Fibroblast of lung (primary cell): Measurements from ENCODE around the gene TMEM163. TPM values are rescaled to one million over a fixed set of nuclear protein-coding genes. Genes with fewer than 3 reads are reported as not detected.
A peak's percentile ranks its signal among the peaks of the same experiment; 100 is the strongest.

Experiments used
- DNase-seq, 2 donors: peaks; one replicate each; pipeline versions ENCODE4 v3.0.0 to v3.0.0-alpha.2; 2010; ENCODE audit warnings: low read depth in 2 of 2
- H2AFZ ChIP-seq: 2 replicates; pipeline ENCODE4 v1.5.1; 2012; ENCODE audit warnings: low read length, control low read depth, inconsistent platforms
- H3K27ac ChIP-seq: 2 replicates; pipeline ENCODE4 v1.5.1; 2011; ENCODE audit warnings: low read length, control low read depth; ENCODE audit not compliant: insufficient read depth
- H3K27me3 ChIP-seq: 2 replicates; pipeline ENCODE4 v1.5.1; 2011; ENCODE audit warnings: mild to moderate bottlenecking, low read length; ENCODE audit not compliant: control insufficient read depth, insufficient read depth
- H3K36me3 ChIP-seq: 2 replicates; pipeline ENCODE4 v1.5.1; 2011; ENCODE audit warnings: low read length; ENCODE audit not compliant: control insufficient read depth, insufficient read depth
- H3K4me1 ChIP-seq: 2 replicates; pipeline ENCODE4 v1.5.1; 2011; ENCODE audit warnings: low read length; ENCODE audit not compliant: control insufficient read depth, insufficient read depth; ENCODE audit errors: extremely low read depth
- H3K4me2 ChIP-seq: 2 replicates; pipeline ENCODE4 v1.5.1; 2011; ENCODE audit warnings: low read length, control low read depth; ENCODE audit not compliant: insufficient read depth; ENCODE audit errors: extremely low read depth
- H3K4me3 ChIP-seq, 4 experiments: fragments of 200-600 bp in 1 of 4; sonication (generic) in 1 of 4; replicated peaks in 1 of 4; 2 replicates each; pipeline ENCODE4 v1.5.1; 2011 to 2016; ENCODE audit warnings: low read length in 4 of 4, low read depth in 3 of 4, mild to moderate bottlenecking in 3 of 4, control low read depth in 2 of 4, inconsistent platforms in 1 of 4, mixed read lengths in 1 of 4; ENCODE audit not compliant: insufficient read depth in 1 of 4; ENCODE audit errors: control extremely low read depth in 1 of 4
- H3K79me2 ChIP-seq: 2 replicates; pipeline ENCODE4 v1.5.1; 2012; ENCODE audit warnings: mild to moderate bottlenecking, low read length, inconsistent platforms; ENCODE audit not compliant: control insufficient read depth, insufficient read depth
- H3K9ac ChIP-seq: 2 replicates; pipeline ENCODE4 v1.5.1; 2011; ENCODE audit warnings: mild to moderate bottlenecking, low read length, control low read depth; ENCODE audit not compliant: insufficient read depth
- H3K9me3 ChIP-seq: 2 replicates; pipeline ENCODE4 v1.5.1; 2012; ENCODE audit warnings: low read depth, low read length; ENCODE audit not compliant: control insufficient read depth, insufficient read depth
- H4K20me1 ChIP-seq: 2 replicates; pipeline ENCODE4 v1.5.1; 2011; ENCODE audit warnings: low read length; ENCODE audit not compliant: control insufficient read depth, insufficient read depth; ENCODE audit errors: extremely low read depth
- EZH2 ChIP-seq: IDR thresholded peaks from 2 replicates; pipeline ENCODE4 v1.5.1; 2012; ENCODE audit warnings: low read length, control low read depth, mild to moderate bottlenecking; ENCODE audit errors: missing control alignments
- polyA plus RNA-seq, 2 donors: library from polyadenylated mRNA; depleted of rRNA in 1 of 2; stranded (reverse) in 1 of 2; unstranded in 1 of 2; fragments of >200 nt; gene quantifications; 2 replicates each; pipeline ENCODE4 v1.2.1, GENCODE V29; 2011 to 2012; ENCODE audit warnings: missing spikeins in 1 of 2
- total RNA-seq: library from RNA; depleted of rRNA; stranded (reverse); fragments of >200 nt; gene quantifications from 2 replicates; pipeline ENCODE4 v1.2.1, GENCODE V29; 2014
- TF ChIP-seq, protein P1 (sequence below), 2 donors: IDR thresholded peaks in 1 of 2; conservative IDR thresholded peaks in 1 of 2; 1 replicate in 1 of 2; 2 replicates in 1 of 2; pipeline ENCODE4 v1.5.1; 2011 to 2012; ENCODE audit warnings: low read length in 2 of 2, control low read depth in 1 of 2, inconsistent platforms in 1 of 2, low read depth in 1 of 2, mild to moderate bottlenecking in 1 of 2

The TMEM163 gene
- total and polyA plus RNA-seq, 2 donors (not counting 1 experiment from before 2014, with no cell fraction given): under 0.01 to 0.03 TPM

DNA sequence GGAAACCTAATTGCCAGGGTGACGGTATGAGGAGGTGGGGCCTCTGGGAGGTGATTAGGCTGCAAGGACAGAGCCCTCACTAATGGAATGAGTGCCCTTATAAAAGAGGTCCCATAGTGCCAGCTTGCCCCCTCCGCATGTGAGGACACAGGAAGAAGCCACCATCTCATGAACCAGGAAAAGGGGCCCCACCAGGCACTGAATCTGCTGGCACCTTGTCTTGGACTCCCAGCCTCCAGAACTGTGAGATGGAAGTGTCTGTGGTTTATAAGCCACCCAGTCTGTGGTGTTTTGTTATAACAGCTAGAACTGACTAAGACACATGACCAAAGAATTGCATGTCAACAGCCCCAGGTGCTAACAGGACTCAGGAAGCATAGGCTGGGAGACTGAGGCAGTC lies 250.6 kb downstream of the TMEM163 start:
- Histone ChIP-seq H3K79me2 (no peaks in the 10 kb centered on the region), H2AFZ (no peak overlapping the region), H4K20me1 (no peaks in the 10 kb centered on the region), H3K27me3 (peaks cover 2% of the 10 kb centered on the region), H3K4me1 (no peaks in the 10 kb centered on the region), H3K9ac (no peak overlapping the region), H3K4me3 (no peak overlapping the region), H3K4me2 (no peak overlapping the region), H3K27ac (no peak overlapping the region), H3K36me3 (no peaks in the 10 kb centered on the region), H3K9me3 (no peaks in the 10 kb centered on the region)
- DNase-seq: no peak
- no peak for TF ChIP-seq EZH2
- TF ChIP-seq, protein P1, sequence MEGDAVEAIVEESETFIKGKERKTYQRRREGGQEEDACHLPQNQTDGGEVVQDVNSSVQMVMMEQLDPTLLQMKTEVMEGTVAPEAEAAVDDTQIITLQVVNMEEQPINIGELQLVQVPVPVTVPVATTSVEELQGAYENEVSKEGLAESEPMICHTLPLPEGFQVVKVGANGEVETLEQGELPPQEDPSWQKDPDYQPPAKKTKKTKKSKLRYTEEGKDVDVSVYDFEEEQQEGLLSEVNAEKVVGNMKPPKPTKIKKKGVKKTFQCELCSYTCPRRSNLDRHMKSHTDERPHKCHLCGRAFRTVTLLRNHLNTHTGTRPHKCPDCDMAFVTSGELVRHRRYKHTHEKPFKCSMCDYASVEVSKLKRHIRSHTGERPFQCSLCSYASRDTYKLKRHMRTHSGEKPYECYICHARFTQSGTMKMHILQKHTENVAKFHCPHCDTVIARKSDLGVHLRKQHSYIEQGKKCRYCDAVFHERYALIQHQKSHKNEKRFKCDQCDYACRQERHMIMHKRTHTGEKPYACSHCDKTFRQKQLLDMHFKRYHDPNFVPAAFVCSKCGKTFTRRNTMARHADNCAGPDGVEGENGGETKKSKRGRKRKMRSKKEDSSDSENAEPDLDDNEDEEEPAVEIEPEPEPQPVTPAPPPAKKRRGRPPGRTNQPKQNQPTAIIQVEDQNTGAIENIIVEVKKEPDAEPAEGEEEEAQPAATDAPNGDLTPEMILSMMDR (conservative IDR thresholded peaks at IDR 0.05 in 1 of 2, IDR thresholded peaks at IDR 0.05 in 1 of 2; ENCODE audit: low read depth in 1 of 2, low read length in 2 of 2): no peak

DNA sequence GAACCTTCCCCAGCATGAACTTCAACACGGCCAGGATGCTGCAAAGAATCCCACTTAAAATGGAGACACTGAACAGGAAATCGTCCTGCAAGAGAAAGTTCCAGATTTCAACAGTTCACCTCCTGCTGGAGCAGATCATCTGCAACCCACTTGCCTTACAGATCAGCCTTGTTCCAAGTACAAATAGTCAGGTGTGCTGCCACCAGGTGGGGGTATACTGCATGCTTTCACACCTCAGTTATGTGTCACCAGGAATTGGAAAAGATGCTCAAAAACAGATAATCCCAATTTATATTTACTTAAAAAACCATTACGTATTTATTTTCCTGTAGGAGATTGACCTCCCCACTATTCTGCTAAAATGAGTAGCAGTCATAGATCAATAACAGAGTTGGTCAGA lies 252.7 kb downstream of the TMEM163 start:
- Histone ChIP-seq H2AFZ (no peak overlapping the region), H3K9ac (no peak overlapping the region), H3K79me2 (no peaks in the 10 kb centered on the region), H3K27me3 (no peaks in the 10 kb centered on the region), H3K4me1 (no peaks in the 10 kb centered on the region), H4K20me1 (no peaks in the 10 kb centered on the region), H3K36me3 (no peaks in the 10 kb centered on the region), H3K27ac (no peak overlapping the region), H3K4me2 (no peak overlapping the region), H3K9me3 (no peaks in the 10 kb centered on the region), H3K4me3 (no peak overlapping the region)
- no peak for TF ChIP-seq EZH2
- TF ChIP-seq, protein P1 (conservative IDR thresholded peaks at IDR 0.05 in 1 of 2, IDR thresholded peaks at IDR 0.05 in 1 of 2; ENCODE audit: low read depth in 1 of 2, low read length in 2 of 2): peak in 1 of 2 donors; percentile 19
- peak in 1 of 2 donors; percentile 17 for DNase-seq

DNA sequence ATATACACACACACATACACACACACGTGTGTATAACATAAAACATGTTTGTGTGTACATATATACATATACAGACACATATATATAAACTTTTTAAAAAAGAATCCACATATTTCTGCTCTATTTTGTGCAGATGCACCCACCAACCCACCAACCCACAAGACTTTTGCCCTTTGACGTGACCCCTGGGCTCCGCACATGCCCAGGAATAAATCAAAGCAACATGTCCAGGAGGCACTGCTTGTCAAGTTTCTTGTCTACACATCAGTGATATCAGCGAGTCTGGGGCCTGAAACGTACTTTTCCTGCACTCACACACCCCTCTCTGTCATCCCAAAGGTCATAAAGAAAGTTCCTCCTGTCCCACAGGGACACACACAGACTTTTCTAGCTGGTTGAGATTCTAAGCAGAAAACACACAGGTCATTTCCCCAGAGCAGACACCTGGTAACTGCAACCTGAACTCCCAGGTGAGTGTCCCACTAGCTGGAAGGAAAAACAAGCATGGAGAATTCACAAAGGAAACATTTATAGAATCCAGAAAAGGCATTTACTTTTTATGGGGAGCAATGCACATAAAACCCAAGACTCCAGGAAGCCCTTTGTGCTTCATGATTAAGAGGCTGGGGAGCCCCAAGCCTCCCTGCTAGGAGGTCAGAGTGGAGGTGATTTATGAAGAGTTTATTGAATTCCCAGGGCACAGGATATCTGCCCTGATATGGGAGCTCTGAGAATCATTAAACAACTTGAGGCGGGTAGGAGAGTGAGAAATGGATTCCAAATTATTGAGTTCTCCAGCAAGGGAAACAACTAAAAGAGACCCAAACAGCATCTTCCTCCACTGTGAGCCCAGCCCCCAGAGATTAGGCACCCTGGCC lies 253.3 kb downstream of the TMEM163 start:
- Histone ChIP-seq H3K4me3 (no peak overlapping the region), H3K27ac (no peak overlapping the region), H3K27me3 (no peaks in the 10 kb centered on the region), H3K36me3 (no peaks in the 10 kb centered on the region), H2AFZ (no peak overlapping the region), H3K4me2 (no peak overlapping the region), H3K4me1 (no peaks in the 10 kb centered on the region), H3K9ac (no peak overlapping the region), H4K20me1 (no peaks in the 10 kb centered on the region), H3K9me3 (no peaks in the 10 kb centered on the region), H3K79me2 (no peaks in the 10 kb centered on the region)
- no peak for DNase-seq
- TF ChIP-seq EZH2: no peak
- TF ChIP-seq, protein P1 (conservative IDR thresholded peaks at IDR 0.05 in 1 of 2, IDR thresholded peaks at IDR 0.05 in 1 of 2; ENCODE audit: low read depth in 1 of 2, low read length in 2 of 2): no peak
